GM18868 (cell line): ENCODE measurements around the gene COPB2.
"Not testable (repeated sequence)": the region's sequence is repeated elsewhere in the genome, so short reads cannot be mapped to it uniquely, and the experiment has no call there.

Experiments
- ATAC-seq: cut with Tn5 transposase; IDR thresholded peaks from one replicate; pipeline ENCODE4 v1.9.1; 2021; ENCODE audit warnings: mild to moderate bottlenecking, moderate library complexity; ENCODE audit not compliant: unreplicated experiment

Gene COPB2

DNA sequence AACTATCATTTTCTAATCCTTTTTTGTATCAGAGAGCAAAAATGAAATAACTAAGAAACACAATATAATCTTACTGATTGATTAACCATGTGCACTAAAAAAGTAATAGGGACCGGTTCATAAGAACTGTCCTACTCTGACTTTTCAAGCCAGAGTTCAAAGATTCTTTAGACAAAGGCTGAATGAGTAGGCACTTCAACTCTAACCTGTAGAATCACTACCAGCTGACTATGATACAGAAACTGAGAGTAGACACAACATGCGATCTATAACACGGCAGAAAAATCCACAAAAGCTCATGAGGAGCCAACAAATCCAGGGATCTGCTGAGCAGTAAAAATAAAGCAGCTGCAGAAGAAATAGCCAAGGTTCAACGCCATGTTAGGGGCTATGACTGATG lies 8.9 kb downstream of the COPB2 start:
- no peak for ATAC-seq

DNA sequence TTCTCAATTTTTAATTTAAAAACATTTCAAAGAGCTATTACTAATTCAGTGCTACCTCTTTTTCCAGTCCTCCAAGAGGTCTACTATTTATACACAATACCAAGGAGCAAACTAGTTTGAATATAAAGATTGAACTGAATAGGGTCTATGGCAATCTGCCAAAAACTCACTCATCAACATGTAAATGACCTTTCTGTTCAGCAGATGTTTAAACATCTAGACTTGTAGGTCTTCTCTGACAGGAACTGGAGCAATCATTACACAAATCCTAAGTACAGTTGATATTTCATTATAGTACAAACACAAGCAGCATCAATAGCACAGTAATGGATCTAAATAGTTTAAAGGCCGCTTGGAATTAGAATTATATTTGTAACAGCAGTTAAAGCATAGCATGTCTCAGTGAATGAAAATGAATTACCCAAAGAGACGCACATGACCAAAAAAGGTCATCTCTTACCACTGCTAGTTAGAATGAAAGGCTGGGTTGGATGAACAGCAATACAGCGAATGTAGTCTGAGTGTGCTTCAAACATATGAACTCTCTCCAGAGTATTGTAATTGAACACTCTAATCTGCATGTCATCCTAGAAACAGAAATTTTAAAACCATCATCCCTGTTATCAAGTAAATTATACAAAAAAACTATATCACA lies 10.7 kb downstream of the COPB2 start:
- ATAC-seq, result no peak

DNA sequence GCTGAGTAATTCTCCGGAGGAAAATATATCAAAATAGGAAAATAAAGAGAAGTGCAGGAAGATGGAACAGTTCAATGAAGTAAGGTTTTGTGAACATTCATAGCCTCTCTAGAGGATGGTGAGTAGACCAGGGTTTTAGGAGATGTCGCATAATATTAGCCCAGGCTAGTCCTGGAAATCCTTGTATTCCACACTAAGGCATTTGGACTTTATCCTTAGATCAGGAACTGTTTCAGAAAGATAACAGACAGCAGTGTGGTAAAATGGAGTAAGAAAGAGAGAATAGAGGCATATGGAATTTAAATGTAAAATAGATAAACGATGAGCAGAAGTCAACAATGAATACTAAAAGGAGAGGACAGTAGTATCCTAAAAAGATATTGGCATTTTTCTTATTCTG lies 12.1 kb downstream of the COPB2 start:
- ATAC-seq, result no peak

DNA sequence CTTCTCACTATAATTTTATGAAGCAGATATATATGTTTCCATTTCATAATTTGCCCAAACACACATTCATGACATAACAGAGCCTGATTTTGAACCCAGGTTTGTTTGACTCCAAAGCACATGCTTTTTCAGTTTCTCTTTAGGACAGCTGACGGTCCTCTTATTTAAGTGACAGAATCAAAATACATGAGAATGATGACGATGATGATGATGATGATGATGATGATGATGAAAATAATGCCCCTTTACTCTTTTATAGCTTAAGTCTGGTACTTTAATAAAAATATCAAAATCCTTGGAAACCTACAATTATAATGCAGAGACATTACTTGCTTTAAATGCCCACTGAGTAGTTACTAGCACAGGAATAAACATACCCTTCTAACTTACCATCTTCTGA lies 15.3 kb downstream of the COPB2 start:
- no peak for ATAC-seq

DNA sequence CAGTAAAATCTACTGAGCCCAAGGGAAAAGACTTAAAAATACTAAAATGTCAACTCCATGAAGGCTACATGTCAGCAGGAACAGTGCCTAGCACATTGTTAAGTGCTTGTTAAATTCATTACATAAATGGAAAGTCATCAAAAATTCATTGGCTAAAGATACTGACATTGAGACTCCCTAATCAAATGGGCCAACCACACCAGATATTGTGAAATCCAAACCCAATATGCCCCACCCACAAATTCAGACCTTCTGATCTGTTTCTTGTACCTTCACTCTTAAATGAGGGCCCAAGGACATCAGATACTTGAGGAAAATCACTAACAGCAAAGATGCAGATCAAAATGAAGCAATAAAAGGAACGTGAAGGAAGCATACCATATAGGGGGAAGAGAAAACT lies 24.9 kb downstream of the COPB2 start:
- no peak for ATAC-seq

DNA sequence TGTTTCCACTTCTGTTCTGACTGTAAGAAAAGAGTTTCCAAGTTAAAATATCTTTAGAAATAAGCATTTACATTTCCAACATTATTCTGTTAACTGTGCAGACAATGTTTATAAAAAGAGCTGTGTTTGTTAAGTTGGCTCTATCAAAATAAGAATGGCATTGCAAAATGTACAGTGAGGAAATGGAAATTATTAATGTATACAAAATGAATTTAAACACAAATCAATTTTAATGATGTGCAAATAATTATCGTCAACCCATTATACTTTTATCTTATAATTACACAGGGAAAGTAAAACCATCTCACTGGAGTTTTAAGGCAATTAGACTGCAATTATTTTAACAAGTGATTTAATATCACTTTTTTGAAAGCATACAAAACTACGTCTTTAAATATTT lies 28.2 kb downstream of the COPB2 start:
- no peak for ATAC-seq

DNA sequence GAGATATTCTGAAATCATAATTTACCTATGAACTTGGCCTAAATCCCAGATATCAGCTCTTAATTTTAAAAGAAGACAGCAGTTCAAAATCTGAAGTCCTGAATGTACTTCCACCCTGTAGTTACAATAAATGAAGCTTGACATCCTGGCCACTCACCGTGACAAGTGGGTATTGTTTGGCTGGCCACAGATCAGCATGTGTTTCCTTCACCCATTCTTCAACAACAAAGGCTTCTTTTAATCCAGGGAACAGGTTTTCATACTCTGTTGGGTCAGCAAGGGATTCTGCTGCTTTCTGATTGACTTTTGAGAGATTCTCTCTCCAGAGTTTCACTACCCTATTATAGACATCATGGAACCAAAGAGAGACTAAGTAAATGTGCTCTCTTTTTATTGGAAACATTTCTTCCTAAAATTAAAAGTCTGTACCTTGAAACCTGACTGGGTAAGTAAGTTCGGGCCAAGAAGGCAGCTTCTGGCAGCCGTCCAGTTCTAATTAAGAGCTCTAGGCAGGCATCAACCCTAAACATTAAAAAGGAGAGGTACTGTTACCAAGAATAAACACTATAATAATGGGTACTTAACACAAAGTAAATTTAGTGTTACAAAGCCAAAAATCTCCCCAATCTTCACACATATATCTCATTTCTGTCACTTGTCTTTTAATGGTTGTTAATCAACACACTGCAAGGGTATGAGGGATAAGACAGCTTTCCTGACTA lies 30.4 kb downstream of the COPB2 start:
- ATAC-seq, result peak; percentile 45

DNA sequence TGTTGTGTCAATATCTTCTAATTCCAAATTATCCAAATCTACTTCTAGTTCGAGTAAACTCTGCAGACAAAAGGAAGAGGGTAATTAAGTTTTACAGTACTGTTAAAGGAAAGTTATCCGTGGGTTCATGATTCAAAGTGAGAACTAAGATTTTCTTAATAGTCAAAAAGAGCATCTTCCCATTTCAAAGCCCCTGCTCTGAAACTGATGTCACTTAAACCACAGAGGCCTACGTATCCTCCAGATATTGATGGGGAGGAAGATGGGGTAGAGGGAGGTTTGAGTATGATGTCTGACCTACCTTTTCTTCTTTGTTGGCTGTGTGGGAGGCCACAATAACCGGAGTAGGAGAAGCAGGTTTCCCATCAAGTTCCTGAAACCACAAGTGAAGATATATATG lies 31.5 kb downstream of the COPB2 start:
- ATAC-seq, result peak; percentile 82

DNA sequence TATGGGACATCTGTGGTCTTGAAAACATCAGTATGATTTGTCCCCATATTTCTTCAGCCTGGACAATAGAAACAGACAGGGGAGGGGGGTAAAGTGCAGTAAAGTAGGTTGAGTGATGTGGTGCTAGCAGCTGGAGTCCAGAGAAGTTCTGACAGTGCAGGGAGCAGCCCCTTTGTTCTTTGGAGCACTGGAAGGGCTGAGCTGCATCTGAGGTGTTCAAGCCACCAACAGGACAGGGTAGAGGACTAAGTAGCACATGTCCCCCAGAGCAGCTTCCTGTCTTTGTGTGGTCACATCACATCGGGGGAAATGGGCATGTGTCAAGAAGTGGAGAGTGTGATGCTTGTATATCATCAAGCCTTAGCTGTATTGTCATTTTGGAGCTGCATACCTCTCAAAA lies 33.6 kb downstream of the COPB2 start:
- no peak for ATAC-seq

DNA sequence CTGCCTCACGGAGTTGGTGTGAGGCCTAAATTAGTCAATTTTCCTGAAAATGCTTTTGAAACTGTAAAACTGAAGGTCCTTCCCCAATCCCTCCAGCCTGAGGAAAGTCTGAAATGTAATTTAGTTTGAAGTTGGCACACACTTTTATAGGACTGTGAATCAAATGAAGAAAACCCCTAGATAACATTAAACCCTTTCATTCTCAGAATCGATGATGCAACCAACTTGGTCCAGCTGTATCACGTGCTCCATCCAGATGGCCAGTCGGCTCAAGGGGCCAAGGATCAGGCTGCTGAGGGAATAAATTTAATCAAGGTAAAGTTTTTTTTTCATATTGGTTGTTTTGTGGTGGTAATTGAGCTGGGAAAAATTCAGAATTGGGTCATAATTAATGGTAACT lies 34.0 kb downstream of the COPB2 start:
- ATAC-seq, result no peak

DNA sequence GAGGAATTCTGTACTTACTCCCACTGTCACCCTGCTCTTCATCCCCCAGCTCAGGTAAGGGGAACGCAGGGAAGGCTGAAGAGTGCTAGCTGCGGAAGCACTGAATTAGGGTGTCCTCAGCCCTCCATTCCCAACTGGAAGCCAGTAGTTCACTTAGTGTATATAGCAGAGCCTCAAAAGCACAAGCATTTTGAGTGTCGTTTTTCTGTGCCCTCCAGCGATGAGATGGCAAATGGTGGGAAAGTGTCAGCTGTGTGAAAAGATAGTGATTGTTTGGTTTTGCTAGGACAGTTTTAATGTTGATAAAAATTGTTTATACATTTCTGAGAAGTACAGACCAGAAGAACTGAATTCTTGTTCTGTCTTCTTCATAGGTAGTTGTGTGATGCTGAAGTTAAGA lies 34.8 kb downstream of the COPB2 start:
- ATAC-seq, result no peak

DNA sequence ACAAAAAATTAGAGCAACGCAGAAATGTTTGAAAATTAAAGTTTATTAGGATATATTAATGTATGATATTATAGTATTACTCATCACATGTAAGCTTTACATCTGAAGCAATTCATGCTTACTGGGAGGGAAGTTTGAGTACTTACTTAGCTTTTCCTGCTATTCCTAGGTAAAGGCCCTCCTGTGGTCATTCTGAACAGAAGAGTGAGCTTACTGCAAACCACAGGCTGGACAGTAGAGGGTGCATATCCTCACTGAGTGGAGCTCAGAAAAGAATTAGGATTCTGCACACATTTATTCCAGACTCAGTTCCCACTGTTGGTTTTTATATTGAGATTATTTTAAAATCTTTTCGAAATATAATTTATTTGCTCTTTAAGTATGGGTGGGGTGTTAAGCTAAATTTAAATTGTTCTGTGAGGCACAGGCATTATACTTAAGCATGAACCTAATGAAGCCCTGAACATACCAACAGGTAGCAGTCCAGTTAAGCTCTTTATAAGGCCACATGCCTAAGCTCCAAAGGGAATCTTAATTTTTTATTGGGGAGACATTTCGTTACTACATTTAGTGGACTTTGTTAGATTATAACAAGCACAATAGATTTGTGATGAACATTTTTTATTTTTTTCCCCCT lies 35.4 kb downstream of the COPB2 start:
- ATAC-seq, result peak; percentile 42

DNA sequence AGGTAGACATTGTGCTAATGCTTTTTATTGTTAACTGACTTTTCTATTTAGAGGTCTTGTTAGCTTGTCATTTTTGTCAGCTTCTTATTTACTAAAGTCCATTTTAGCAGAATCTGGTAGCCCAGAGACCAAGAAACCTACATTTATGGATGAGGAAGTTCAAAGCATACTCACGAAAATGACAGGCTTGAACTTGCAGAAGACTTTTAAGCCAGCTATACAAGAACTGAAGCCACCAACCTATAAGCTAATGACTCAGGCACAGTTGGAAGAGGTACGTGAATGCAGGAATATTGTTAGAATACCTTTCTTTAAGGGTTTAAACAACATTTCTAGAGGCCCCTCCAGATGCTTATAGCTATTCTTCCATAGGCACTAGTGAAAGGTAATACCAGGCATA lies 42.7 kb downstream of the COPB2 start:
- no peak for ATAC-seq

DNA sequence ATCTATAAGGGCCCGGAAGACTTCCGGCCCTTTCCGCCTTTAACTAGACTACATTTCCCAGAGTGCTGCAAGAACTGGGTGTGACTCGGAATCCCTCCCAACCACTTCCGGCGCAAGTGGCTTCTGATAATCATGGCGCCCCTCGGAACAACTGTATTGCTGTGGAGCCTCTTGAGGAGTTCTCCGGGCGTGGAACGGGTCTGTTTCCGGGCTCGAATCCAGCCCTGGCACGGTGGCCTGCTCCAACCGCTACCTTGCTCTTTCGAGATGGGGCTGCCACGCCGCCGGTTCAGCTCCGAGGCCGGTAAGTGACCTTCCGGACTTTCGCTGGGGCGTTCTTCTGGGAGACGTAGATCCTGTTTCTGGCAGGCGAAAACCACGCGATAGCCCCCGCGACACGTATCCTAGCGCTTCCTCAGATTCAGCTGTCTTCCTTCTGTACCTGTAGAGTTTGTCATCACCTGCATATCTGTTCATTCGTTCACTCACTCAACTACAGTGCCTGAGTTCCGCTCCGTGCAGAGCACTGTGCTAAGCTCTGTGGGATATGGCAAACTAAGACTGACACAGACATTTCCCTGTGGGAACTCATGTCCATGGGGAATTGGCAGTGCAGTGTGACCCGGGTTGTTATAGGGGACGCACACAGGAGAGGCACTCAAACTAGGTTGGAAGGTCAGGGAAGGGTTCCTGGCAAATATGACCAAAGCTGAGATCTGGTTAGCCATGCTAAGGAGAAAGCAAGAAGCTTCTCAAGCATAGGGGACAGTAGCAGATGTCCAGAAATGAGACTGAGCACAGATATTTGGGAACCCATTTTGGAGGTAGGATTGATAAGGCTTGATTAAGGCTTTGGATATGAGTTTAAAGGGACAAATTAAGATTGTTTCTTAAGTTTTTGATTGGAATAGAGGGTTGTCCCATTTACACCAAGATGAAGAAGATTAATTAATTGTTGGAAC lies 45.3 kb downstream of the COPB2 start, which contains the start of gene MRPS22:
MRPS22 (plus strand) TSS at position 126 of the 962 bp plus-strand sequence; CDS start at position 133, 7 bp downstream.
- peak; percentile 99 for ATAC-seq

DNA sequence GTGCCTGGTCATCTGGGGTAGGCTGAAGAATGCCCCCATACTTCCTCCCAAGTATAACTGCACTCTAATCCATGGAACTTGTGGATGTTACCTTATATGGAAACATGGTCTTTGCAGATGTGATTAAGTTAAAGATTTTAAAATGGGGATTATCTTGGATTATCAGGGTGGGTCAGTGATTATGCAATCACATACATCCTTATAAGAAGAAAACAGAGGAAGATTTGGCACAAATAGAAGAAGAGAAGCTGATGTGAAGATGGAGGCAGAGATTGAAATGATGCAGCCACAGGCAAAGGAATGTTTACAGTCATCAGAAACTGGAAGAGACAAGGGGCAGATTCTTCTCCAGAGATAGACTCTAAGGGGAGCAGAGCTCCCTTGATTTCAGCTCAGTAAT lies 47.4 kb downstream of the COPB2 start:
- ATAC-seq, result no peak

DNA sequence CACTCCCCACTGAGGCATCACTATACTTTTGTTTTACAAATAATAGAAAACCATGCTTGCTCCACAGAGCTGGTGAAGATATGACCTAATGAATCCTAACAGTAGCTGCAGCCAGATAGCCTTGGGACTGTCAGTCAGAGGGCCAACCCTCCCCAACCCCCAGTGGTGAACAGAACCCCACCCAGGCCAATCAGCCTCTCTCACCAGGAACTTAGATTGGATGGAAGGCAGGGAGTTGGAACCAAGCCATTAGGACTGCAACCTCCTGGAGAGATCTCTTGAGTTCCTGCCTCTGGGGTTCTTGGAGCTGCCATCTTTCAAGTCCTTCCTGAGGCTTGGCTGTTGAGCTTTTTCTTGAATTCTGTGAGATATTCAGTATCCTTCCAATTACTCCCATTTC lies 48.7 kb downstream of the COPB2 start:
- no peak for ATAC-seq

DNA sequence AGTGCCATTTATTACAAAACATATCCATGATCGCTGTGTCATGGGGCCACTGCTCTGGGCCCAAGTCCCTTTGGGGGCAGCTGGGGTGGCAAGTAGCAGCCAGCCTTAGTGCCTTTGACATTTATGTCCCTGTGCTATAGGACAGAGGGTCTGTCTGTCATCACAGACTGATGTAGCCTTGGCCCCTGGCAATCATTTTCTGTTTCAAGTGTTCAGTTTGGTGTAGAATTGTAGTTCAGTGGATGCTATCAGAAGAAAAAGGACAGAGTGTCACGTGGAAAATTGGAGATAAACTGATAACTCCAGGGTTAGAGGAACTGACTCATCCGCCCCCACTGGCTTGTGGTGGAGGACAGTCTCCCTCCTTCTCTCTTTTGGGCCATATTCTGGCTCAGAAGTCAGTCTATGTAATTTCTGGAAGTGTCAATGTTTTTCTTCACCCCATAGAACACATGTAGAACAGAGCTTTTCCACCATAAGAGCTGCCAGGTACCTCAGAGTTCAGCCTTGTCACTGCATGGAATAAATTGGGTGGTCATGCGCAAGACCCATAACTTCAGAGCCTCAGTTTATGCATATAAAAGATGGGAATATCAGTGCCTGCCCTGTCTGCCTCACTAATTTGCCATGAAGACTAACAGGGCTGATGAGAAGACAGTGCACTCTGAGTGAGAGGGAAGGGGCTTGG lies 50.1 kb downstream of the COPB2 start:
- no peak for ATAC-seq

DNA sequence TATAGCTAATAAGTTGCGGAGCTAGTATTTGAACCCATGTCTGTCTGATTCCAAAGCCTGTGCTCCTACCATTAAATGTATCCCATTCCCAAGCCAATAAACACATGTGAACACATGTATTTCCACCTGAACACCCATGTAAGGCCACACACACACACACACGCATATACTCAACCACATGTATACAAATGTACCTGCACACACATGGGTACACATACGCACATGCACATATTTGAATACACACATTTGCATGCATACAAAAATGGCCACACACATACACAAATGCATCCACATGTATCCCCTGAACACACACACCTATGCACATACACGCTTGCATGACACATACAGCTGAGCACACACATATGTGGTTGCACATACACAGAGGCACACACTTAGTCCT lies 51.0 kb downstream of the COPB2 start:
- ATAC-seq, result no peak

DNA sequence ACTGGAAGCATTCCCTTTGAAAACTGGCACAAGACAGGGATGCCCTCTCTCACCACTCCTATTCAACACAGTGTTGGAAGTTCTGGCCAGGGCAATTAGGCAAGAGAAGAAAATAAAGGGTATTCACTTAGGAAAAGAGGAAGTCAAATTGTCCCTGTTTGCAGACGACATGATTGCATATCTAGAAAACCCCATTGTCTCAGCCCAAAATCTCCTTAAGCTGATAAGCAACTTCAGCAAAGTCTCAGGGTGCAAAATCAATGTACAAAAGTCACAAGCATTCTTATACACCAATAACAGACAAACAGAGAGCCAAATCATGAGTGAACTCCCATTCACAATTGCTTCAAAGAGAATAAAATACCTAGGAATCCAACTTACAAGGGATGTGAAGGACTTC lies 54.8 kb downstream of the COPB2 start:
- not testable (repeated sequence) for ATAC-seq

DNA sequence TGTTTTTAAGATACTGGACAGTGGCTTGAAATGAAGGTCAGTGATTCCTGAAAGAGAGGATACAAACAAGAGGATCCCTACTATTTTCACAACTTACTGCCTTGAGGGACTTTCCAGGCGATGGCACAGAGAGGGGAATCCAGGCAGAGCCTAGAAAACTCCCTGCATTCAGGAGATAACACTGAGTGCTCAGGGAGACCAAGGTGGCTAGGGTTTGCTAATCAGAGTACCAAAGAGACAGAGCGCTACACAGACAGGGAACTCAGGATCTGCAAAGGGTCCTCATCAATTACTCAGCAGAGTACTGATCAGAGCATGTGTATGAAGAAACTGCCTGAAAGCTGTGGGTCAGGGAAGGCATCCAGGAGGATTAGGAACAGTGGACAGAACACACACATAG lies 57.4 kb downstream of the COPB2 start:
- no peak for ATAC-seq
